GM19324 (cell line): ENCODE data around the gene ACAP2.
"Not testable (repeated sequence)": the region's sequence is repeated elsewhere in the genome, so short reads cannot be mapped to it uniquely, and the experiment has no call there.

Source experiments
- ATAC-seq: cut with Tn5 transposase; IDR thresholded peaks from one replicate; pipeline ENCODE4 v1.9.1; 2021; ENCODE audit warnings: mild to moderate bottlenecking, moderate library complexity; ENCODE audit not compliant: unreplicated experiment, low FRiP score

The ACAP2 gene

GRCh38 chr3:195250473-195251251, 192.2 kb downstream of the ACAP2 start:
- no peak for ATAC-seq

- no peak for ATAC-seq
Observed at GRCh38 chr3:195249858-195250464, 192.9 kb downstream of the ACAP2 start.

GRCh38 chr3:195249057-195249770, 193.6 kb downstream of the ACAP2 start:
- ATAC-seq, result no peak

GRCh38 chr3:195248281-195248680, 194.5 kb downstream of the ACAP2 start:
- ATAC-seq, result no peak

GRCh38 chr3:195247863-195248189, 195.0 kb downstream of the ACAP2 start:
- ATAC-seq, result no peak

- ATAC-seq, result no peak
Observed at GRCh38 chr3:195247086-195247862, 195.5 kb downstream of the ACAP2 start.

GRCh38 chr3:195246581-195246995, 196.2 kb downstream of the ACAP2 start:
- no peak for ATAC-seq

GRCh38 chr3:195245531-195245951, 197.3 kb downstream of the ACAP2 start:
- ATAC-seq, result no peak

- ATAC-seq, result no peak
Observed at GRCh38 chr3:195241592-195242355, 201.0 kb downstream of the ACAP2 start.

GRCh38 chr3:195240939-195241338, 201.9 kb downstream of the ACAP2 start:
- no peak for ATAC-seq

- no peak for ATAC-seq
Observed at GRCh38 chr3:195240171-195240701, 202.6 kb downstream of the ACAP2 start.

GRCh38 chr3:195239121-195239520, 203.7 kb downstream of the ACAP2 start:
- ATAC-seq, result no peak

GRCh38 chr3:195238586-195239118, 204.2 kb downstream of the ACAP2 start:
- no peak for ATAC-seq

- ATAC-seq, result no peak
Observed at GRCh38 chr3:195238081-195238571, 204.7 kb downstream of the ACAP2 start.

- ATAC-seq, result no peak
Observed at GRCh38 chr3:195236801-195237570, 205.8 kb downstream of the ACAP2 start.

GRCh38 chr3:195236076-195236798, 206.6 kb downstream of the ACAP2 start:
- ATAC-seq, result no peak

GRCh38 chr3:195230244-195230643, 212.6 kb downstream of the ACAP2 start:
- ATAC-seq, result no peak

- ATAC-seq, result not testable (repeated sequence)
Observed at GRCh38 chr3:195228886-195229285, 213.9 kb downstream of the ACAP2 start.
